Right hindlimb (tissue), 1 donor: ENCODE results near the gene TLL1.

Experiments used
- DNase-seq: peaks from one replicate; pipeline ENCODE4 v3.0.0-alpha.2; 2018

The TLL1 gene

DNA sequence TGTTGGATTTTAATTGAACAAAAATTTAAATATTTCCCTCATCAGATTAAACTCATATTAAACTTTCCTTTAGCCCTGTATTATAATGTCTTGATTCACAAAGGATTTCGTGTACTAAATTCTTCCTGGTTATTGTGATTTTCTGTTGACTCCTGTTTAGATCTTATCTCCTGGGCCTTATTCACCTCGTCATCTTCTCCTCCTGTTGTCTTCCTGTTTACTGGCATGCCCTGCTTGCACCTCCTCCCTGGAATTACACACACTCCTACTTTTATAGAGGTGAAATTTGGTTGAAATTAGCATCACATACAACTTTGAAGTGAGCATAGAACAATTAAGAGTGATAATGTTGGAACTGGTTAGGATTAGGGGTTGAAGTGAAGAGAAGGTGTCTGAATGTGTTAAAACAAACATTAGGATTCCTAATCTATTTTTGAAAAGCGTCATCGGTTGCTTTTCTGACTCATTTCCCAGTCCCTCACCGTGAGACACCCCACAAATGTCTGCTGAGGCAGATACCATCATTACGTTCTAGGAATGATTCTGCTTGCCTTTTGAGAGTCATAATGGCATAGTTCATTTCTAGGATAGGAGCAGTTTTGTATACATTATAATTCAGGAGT, 32.5 kb downstream of the TLL1 start:
- DNase-seq = no peak

DNA sequence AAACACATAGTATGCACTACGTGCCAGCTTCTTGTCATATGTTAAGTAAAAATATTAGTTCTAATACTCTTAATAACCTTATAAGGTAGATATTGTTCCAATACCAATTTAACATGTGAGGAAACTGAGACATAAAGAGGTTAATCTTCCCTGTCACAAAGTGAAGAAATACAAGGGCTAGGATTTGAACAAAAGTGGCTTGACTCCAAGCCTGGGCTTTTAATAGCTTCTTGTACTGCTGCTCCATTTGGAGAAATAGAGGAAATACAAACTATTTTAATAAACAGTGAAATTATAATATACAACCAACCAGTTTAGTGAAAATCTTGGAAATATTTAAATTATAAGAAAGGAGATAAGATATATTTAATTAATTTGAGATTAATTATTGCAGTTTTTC, 33.2 kb downstream of the TLL1 start:
- DNase-seq = no peak

DNA sequence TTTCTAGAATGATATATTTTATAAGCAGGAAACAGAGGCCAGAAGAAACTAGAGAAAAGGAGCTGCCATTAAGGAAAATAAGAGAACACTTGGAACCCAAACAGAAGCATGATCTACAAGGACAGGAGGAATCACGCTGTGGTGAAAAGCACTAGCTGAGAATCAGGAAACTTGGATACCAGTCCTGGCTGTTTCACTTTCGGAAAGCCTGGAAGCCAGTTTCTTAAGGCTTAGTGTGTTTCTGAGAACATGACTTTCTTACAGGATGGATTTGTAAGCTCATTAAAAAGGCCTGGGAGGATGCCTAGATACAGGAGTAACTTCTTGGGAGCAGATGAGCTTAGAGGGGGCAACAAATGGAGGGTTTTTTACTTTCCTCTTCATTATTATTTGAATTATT, 36.9 kb downstream of the TLL1 start:
- peak; percentile 21 for DNase-seq

DNA sequence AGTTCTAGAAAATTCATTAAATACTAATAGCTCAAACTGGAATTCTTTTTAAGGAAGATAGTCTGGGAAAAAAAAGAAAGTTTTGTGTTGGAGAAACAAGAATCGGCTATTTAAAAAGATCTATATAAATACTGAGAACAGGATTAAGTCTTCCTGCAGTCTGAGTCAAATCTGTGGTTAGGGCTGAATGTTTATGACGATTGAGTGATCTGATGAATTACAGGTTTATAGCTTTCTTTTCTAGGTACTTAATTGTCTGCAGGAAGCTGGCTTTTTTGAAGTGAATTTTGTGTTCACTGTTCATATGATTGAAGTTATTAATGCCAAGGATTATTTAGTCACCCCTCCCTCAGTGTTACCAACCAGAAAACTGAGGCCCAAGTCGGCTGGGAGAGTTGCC, 42.2 kb downstream of the TLL1 start:
- no peak for DNase-seq

DNA sequence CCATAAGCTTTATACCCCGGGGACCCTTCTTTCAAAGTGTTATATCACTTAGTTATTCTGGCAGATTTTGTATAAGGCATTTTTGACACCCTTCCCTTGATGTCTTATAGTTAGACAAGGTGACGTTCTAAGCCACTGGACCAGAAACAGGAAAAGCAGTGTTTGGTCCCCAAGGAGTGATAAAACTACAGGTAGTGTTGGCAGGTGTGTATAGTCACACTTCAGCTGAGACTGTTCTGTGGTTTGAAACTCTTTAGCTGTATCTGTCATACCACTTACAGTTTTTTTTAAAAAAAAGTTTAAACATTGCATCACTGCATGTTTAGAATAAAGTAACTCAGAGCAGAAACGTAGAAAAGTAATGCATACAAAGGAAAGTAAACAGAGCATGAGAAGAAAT, 48.5 kb downstream of the TLL1 start:
- DNase-seq = no peak

DNA sequence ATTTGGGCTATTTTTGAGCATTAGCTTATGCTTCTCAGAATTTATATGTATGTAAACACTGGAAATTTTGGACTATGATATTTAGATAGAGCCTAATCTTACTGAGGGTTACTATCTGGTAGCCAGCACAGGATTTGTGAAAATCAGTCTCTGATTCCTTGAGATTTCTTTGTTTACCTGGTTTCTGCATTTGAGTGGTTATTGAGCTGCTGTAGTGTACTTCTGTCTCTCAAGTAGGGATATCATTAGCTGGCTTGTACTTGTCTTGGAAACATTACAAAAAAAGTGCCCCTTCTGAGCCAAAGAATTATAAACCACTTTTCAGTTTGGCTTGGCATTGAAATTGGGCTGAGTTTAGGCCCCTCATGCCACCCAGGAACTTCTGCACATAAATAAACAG, 49.7 kb downstream of the TLL1 start:
- no peak for DNase-seq

DNA sequence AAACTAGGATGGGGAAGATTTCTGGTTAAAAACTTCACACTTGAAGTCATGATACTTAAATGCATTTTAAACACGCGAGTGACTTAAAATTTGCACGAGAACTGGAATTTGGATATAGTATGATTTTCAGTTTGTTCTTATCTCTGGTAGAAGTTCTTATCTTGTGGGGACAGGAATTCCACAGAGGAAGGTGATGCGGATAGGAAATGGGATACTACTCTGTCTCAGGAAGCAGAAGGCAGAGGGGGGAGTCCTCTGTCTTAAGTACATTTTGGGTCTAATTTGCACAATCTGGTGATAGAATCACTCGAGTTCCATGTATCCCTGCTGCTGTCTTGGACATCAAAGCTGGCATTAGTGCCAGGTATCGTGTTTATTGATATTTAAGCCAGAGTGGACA, 53.3 kb downstream of the TLL1 start:
- DNase-seq = no peak

DNA sequence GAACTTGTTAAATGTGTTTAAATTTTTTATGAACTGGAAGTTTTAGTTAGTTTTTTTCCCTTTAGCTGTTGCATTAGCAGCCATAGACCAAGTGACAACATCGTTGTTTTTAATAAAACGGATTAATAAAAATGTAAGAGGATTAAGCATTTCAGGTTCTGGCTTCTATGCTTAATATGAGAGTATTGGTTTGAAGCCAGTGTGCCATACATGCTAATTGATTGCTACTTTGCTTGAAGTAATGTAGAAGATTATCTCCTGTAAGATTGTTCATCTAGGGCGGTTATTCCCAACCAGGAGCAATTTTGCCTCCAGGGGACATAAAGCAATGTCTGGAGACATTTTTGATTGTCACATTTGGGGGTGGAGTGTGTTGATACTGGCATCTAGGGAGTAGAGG, 54.3 kb downstream of the TLL1 start:
- DNase-seq = no peak

DNA sequence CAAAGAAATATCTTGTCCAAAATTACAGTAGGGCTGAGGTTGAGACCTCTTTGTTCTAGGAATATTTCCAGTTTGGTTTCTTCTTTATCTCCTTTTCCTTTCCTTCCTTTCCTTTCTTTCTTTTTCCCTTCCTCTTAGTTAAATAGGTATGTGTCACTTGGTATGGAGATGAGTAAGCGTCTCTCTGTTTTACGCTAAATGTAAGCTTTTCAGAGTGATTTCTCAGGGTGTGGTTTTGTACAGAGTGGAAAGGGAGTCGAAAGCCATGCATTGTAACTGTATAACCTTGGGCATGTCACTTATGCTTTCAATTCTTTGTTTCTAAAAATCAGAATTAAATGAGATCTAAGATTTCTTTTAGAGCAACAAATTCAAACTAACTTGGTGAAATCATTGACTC, 54.8 kb downstream of the TLL1 start:
- no peak for DNase-seq

DNA sequence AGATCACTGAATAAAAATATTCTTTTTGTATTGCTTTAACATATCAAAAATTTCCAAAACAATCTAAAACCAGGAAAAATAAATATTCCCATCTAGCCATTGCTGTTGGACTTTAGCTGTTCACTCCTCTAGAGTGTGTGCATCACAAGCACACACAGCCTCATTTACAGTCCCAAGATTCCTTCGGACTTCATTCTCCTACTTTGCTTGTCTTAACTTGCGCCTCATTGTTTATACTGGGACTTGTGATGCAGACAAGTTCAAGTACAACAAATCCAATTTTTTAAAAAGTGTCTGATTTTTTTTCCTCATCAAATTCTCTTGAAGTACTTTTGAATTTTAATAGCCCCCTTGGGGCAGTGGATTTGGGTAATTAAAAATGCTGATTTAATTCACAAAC, 55.6 kb downstream of the TLL1 start:
- DNase-seq = no peak

DNA sequence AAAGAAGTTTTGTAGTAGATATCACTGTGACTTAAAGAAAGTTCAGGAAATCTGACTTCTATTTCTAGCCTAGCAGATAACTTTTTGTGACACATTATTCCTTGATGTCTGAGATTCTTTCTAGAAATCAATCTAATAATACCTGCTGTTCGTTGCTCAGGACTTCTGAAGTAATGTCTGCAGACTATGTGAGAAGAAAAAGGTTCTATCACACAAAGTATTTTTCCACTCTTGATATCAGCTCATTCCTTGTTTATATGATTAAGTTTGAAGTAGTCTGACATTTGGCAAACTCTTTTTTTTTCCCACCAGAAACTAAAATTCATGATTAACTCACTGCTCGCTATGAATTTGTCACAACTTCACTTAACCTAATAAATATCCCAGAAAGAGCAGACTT, 56.6 kb downstream of the TLL1 start:
- no peak for DNase-seq

DNA sequence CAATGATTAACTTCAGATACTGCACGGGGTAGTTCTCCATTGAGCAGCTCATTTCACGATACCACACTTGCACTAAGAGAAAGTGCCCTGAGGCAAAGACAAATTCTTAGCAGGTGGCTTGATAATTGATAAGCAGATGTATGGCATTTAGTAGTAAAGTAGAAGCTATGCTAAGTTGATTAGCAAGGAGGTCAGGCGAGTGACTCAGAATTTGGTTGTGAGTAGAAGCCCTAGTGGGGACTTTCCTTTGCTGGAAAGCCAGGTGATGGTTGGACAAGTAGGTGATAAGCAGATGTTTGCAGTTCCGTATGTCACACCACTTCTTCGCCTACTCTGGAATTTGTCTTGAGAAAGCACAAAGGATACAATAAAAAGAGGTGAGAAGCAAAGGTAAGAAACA, 58.7 kb downstream of the TLL1 start:
- DNase-seq = no peak

DNA sequence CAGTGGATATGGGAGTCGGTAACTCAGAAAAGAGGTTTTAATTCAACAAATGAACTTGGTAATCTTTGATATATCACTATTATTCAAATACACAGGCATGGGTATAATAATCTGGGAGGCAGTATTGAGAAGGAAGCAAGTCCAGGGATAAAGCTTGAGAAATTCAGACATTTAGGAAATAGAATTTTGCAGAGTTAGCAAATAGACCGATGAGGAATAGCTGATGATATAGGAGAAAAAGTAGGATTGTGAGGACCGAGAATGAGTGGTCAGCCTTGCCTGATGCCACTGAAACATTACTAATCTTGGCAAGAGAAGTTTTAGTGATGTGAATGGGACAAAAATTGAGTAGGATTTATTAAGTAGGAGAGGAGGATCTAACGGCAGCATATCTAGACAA, 71.9 kb downstream of the TLL1 start:
- DNase-seq = no peak

DNA sequence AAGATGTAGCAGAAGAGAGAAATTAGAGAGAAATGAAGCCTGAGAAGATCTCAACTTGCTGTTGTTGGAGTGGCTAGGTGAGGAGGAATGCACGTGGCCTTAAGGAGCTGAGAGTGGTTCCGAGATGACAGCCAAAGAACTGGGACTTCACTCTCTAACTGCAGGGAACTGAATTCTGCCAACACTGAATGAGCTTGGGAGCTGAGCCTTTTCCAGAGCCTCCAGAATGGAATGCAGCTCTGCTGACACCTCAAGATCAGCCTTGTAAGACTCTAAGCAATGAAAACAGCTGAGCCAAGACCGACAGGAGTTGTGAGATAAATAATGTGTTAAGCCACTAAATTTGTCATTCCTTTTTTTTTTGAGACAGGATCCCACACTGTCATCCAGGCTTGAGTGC, 73.0 kb downstream of the TLL1 start:
- DNase-seq = no peak

DNA sequence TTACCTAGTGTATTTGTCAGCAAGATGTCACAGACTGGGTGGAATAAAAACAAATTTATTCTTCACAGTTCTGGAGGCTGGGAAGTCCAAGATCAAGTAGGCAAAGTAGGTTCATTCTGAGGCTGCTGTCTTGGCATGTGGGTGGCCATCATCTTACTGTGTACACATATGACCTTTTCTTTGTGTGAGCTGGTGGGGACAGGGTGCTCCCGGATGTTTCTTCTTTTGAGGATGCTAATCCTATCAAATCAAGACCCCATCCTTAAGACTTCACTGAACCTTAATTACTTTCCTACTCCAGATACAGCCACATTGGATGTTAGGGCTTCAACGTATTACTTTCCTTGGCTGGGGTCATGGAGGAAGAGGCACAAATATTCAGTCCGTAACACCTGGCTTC, 74.0 kb downstream of the TLL1 start:
- no peak for DNase-seq

DNA sequence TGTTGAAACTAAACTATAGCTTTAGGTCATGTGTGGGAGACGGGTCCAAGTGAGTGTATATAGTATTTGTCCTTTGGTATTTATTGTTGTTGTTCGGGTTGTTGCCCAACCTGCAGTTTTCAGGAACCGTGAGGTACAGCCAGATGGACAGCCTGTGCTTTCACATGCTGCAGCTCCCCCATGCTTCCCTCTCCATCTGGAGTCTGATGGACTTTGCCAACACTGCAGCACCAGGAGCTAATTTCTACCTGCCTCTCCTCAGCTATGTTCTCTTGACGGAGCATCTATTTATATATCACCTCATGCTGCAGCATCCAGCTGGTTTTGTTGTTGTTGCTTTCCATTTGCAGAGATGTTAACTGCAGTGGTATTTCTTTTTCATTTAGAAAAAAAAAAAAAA, 80.1 kb downstream of the TLL1 start:
- DNase-seq = no peak

DNA sequence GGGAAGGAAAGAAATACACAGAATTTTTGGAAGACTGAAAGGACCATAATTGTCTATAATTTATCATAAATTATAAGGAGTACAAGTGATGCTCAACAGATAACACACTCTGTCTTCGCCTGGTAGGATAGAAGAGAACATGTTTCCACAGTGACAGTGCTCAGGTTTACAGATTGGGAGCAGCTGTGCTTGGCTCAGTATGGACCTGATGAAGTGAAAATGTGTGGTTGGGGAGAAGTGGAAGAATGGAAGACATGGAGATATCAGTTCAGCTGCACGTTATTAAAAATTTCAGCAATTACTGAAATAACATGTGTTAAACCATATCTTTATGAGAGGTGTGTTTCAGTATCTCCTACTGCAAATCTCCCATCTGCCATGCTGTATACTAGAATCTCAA, 90.6 kb downstream of the TLL1 start:
- peak; percentile 22 for DNase-seq

DNA sequence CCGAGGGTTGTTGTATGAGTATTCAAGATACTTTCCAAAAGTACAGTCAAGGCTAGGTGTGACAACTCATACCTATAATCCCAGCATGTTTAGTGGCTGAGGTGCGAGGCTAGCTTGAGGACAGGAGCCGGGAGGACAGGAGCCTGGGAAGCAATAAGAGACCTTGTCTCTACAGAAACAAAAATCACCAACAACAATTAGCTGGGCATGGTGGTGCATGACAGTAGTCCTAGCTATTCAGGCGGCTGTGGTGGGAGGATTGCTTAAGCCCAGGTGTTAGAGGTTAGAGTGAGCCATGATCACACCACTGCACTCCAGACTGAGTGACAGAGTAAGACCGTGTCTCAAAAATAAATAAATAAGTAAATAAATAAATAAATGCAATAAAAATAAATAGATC, 91.6 kb downstream of the TLL1 start:
- no peak for DNase-seq

DNA sequence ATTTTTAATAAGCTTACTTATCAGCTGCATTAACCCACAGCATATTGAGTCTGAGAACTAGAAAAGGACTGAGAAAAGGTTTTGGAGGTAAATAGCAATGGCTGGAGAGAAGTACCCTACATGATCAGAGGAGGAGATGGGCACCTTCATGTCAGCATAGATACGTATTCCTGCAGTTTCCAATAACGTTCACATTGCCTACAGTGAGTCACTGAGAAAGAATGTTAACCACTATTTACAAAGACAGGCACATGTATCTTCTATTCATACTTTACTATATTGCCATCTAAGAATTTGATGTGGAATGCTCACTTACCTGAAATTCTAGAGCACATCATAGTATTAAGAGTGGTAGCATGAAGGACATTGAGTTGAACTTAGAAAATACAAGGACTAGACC, 92.5 kb downstream of the TLL1 start:
- no peak for DNase-seq

DNA sequence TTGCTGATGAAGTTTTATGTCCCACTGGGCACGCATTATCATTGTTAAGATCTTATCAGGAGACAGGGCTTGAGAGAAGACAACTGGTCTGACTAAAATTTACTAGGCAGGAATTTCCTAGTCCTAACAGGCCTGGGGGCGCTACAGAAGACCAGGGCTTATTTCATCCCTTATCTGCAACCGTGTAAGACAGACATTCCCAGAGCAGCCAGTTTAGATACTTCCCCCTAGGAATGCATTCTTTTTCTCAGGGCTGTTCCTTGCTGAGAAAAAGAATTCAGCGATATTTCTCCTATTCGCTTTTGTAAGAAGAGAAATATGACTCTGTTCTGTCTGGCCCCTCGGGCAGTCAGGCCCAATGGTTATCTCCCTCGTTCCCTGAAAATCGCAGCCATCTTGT, 93.8 kb downstream of the TLL1 start:
- DNase-seq = no peak

DNA sequence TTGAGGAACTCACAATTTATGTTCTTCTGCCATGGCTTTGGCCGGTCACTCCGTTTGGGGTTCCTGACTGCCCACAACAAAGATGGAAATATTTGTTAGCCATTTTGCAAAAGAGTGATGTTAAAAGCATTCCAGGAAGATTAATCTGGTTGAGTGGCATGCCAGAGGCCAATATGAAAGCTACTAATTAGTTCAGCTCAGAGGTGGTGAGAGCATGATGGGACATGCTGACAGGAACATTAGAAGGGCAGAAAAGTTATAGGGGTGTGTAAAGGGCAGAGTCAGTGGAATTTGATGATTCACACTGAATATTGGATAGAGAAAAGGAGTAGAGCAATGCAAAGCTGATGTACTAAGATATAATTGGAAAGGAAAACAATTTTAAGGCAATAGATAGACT, 94.4 kb downstream of the TLL1 start:
- DNase-seq = no peak

DNA sequence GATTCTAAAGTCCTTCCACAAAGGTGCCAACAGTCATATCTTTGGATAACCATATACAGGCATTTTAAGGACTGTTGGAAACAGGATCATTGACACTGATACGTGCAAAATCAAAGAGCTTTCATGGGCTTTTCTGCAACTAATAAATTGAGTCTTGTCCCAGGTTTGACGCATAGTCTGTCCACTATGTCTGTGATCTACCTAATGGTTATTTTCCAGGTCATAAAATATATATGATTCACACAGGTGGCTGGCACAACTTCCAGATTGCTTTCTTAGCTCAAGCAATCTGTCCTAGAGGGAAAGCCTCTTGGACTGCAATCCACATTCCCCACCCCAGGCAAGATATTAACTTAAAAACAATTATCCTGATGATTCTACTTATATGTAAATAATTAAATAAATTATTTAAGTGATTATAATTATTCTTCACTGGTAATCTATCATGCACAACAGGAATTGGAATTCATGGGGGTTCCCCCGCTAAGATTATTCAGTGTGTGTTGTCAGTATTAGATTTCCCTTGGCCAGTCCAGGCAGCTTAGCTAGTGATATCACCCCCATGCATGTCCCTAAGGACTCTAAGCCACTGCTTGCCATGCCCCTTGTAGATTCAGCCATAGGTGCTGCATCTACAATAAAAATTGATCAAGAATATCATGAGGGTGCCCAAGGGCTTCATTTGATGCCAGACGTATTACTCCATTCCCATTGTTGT, 97.8 kb downstream of the TLL1 start:
- DNase-seq = no peak

DNA sequence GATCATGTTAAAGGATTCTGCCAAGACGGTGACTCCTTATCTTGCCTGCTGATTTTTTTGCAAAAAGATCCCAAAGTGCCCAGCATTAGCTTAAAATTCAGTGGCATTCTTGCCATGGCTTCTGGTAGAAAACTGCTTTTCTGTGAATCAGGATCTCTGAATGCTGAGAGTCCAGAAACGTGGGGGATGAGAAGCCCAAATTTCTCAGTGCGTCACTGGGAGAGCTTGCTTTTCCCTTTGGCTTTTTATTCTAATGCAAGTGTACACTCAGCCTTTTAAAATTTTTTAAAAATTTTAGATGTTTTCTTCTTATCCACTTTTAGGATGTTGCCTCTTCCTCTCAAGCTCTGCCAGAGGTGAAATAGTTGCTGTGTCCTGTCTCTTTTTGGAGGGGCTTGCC, 98.4 kb downstream of the TLL1 start:
- DNase-seq = no peak

DNA sequence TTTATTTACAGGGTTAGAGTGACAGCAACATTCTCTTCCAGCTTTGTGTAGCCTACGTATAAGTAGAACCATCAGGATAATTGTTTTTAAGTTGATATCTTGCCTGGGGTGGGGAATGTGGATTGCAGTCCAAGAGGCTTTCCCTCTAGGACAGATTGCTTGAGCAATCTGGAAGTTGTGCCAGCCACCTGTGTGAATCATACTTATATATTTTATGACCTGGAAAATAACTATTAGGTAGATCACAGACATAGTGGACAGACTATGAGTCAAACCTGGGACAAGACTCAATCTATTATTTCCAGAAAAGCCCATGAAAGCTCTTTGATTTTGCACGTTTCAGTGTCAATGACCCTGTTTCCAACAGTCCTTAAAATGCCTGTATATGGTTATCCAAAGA, 98.9 kb downstream of the TLL1 start:
- no peak for DNase-seq

DNA sequence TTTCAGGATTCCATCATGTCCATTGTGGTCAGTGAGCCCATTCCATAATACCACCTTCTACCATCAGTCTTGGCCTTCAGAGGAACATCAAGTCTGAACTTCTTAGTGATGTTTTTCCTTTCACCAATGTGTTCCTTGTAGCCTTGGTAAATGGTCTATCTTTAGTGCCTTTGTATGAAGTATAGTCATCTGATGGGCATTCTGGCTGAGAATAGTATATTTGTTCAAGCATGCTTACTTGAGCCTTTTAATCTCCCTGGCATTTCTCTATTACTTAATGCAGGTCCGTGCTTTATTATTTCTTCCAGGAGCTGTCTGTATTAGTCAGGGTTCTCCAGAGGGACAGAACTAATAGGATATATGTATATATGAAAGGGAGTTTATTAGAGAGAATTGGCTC, 99.7 kb downstream of the TLL1 start:
- DNase-seq = no peak
